ENCODE data around the gene STRN. TPM values are rescaled to one million over a fixed set of nuclear protein-coding genes. Genes with fewer than 3 reads are reported as not detected.

The STRN gene
- total and polyA plus RNA-seq, 9 of the 15 experiments (the other 6 are each of a cell fraction or from before 2014, with no cell fraction given), result 1.3 to 31.2 (median 20.0) TPM

- TF ChIP-seq ZBTB40 (IDR thresholded peaks at IDR 0.05), result 0 out of 2 replicates have a peak, but pooled peaks have one; percentile 7
- no peak for TF ChIP-seq ZBTB40 (CRISPR knock-in tag; IDR thresholded peaks at IDR 0.05)
- no peak for TF ChIP-seq FOXK2 (conservative IDR thresholded peaks at IDR 0.05 in 1 of 2, IDR thresholded peaks at IDR 0.05 in 1 of 2; ENCODE audit: low read depth in 2 of 2)
- TF ChIP-seq GTF2E2 (tag; IDR thresholded peaks at IDR 0.05), result peak; percentile 80; the same call in 1 of the 2 replicates
- TF ChIP-seq ZNF766 (CRISPR knock-in tag; conservative IDR thresholded peaks at IDR 0.05), result peak; percentile 3; the same call in 1 of the 2 replicates
- TF ChIP-seq BACH1 (tag; IDR thresholded peaks at IDR 0.05), result no peak
- TF ChIP-seq, protein P1, sequence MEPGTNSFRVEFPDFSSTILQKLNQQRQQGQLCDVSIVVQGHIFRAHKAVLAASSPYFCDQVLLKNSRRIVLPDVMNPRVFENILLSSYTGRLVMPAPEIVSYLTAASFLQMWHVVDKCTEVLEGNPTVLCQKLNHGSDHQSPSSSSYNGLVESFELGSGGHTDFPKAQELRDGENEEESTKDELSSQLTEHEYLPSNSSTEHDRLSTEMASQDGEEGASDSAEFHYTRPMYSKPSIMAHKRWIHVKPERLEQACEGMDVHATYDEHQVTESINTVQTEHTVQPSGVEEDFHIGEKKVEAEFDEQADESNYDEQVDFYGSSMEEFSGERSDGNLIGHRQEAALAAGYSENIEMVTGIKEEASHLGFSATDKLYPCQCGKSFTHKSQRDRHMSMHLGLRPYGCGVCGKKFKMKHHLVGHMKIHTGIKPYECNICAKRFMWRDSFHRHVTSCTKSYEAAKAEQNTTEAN (CRISPR knock-in tag; IDR thresholded peaks at IDR 0.05), result no peak
- TF ChIP-seq PHF8 (IDR thresholded peaks at IDR 0.05; ENCODE audit: borderline replicate concordance, low read length), result no peak
- no peak for TF ChIP-seq CCAR2 (IDR thresholded peaks at IDR 0.05; ENCODE audit: low read depth, low read length)
- TF ChIP-seq ATF3 (IDR thresholded peaks at IDR 0.05), result no peak
- TF ChIP-seq ATF3 (CRISPR knock-in tag; conservative IDR thresholded peaks at IDR 0.05), result no peak
- peak; percentile 12; the same call in 1 of the 2 replicates for TF ChIP-seq L3MBTL2 (IDR thresholded peaks at IDR 0.05)
- peak; percentile 3 for TF ChIP-seq TBP (optimal IDR thresholded peaks at IDR 0.05; ENCODE audit: low read depth, low read length)
- TF ChIP-seq, protein P2, sequence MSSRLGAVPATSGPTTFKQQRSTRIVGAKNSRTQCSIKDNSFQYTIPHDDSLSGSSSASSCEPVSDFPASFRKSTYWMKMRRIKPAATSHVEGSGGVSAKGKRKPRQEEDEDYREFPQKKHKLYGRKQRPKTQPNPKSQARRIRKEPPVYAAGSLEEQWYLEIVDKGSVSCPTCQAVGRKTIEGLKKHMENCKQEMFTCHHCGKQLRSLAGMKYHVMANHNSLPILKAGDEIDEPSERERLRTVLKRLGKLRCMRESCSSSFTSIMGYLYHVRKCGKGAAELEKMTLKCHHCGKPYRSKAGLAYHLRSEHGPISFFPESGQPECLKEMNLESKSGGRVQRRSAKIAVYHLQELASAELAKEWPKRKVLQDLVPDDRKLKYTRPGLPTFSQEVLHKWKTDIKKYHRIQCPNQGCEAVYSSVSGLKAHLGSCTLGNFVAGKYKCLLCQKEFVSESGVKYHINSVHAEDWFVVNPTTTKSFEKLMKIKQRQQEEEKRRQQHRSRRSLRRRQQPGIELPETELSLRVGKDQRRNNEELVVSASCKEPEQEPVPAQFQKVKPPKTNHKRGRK (tag; IDR thresholded peaks at IDR 0.05), result peak; percentile 36; the same call in 1 of the 2 replicates
- no peak for TF ChIP-seq NFXL1 (CRISPR knock-in tag; IDR thresholded peaks at IDR 0.05)
These were observed 1.0 kb upstream of the STRN start (continued) for GRCh38 chr2:36967236-36967876.

All from K562 (cell line).